HG02571 (cell line): ENCODE measurements around the gene FHIP1B.

ENCODE experiments used
- ATAC-seq: cut with Tn5 transposase; IDR thresholded peaks from one replicate; pipeline ENCODE4 v1.9.1; 2021; ENCODE audit warnings: mild to moderate bottlenecking, moderate library complexity; ENCODE audit not compliant: unreplicated experiment

FHIP1B gene

DNA sequence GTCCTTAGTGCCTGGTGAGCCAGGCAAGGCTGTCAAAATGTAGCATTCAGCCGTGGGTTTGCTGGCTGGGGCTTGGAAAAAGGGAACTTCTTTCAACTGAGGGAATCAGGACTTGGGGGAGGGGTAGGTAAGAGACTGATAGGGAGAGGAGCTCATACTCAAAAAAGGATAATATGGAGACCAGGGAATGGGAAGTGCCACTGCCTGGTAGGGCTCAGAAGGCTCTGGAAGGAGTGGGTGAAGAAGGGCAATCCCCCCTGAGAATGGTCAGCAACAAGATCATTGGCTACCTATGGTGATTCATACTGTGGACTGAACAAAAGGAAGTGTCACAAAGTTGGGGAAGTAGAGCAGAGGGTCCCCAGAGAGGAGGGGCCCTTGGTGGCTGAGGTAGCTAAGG is 6.3 kb upstream of the FHIP1B start:
- no peak for ATAC-seq

DNA sequence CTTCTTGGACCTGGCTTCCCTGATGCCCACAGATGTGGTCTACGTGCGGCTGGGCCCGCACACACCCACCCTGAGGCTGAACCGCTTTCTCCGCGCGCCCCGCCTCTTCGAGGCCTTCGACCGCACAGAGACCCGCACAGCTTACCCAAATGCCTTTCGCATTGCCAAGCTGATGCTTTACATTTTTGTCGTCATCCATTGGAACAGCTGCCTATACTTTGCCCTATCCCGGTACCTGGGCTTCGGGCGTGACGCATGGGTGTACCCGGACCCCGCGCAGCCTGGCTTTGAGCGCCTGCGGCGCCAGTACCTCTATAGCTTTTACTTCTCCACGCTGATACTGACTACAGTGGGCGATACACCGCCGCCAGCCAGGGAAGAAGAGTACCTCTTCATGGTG is 5.7 kb upstream of the FHIP1B start:
- ATAC-seq, result no peak

GRCh38 chr11:6238902-6239301 is 4.5 kb upstream of the FHIP1B start, which contains the start of gene CNGA4:
Gene CNGA4, plus strand, starts transcription at chr11:6239089. Its CDS starts 118 bp downstream, at chr11:6239207.
- ATAC-seq, result no peak

- ATAC-seq, result no peak
These were observed 3.4 kb upstream of the FHIP1B start for GRCh38 chr11:6237761-6238302.

DNA sequence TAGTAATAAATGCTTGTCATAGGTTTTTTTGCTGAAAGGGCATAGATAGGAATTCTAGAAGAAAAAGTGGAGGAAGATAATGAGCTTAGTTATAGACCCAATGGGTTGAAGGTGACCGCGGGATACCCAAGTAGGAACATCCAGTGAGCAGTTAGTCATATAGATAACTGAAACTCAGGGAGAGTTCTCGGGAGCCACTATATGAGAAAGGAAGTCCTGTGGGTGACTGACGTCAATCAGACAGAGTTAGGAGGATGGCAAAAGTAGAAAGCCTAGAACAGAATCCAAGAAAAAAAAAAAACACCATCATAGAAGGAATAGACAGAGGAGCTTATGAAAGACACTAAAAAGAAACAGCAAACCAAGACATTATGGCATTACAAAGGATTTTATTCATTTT is 2.8 kb upstream of the FHIP1B start:
- ATAC-seq, result no peak

DNA sequence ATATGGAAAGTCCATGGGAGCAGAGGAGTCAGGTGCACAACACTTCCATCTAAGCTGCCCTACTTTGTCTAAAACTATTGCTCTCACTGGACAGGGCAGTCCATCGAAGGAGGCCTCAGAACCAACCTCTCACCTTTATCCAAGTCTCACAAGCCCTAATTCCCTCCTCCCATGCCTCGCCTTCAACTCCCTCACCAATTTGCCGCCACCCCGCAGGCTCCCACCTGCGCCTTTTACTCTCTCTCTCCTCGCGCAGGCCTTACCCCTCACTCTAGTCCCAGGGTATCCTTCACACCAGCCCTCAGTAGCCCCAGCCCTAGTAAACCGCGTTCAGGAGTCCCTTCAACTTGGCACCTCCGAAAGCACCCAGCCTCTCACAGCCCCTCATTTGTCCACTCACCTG is 451 bp downstream of the FHIP1B start:
- peak; percentile 0 for ATAC-seq

DNA sequence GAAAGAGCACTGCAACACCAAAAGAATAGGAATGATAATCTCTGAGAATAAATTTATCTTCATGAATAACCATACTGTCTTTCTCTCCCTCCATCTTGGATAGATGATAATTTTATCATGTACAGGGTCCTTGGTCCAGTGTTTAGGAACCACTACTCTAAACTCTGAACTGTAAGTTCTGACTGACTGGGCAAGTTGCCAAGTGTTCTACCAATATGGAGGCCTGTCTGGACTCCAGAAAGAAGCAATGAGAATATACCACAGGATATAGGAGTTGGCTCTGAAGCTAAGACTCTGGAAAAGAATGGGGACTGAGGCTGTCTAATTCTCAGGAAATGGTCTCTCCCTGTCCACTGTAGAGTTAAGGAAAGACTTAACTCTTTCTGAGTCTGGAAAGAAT is 1.5 kb downstream of the FHIP1B start:
- ATAC-seq, result no peak

DNA sequence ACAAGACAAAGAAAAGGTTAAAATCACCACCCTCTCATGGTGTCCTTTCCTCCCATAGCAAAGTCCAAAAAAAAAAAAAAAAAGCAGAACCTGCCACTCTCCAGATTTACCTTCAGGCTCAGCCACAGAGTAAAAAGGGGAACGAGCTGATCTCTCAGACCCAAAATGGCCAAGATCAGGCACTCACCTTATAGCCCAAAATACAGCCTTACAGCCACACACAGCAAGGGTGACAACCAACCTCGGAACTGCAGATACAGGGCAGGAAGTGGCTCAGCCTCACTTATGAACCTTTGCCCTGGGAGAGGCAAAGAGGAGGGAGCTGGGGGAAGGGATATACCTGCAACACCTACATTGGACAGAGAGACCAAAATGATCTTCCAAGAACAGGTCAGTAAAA is 4.5 kb downstream of the FHIP1B start:
- no peak for ATAC-seq

DNA sequence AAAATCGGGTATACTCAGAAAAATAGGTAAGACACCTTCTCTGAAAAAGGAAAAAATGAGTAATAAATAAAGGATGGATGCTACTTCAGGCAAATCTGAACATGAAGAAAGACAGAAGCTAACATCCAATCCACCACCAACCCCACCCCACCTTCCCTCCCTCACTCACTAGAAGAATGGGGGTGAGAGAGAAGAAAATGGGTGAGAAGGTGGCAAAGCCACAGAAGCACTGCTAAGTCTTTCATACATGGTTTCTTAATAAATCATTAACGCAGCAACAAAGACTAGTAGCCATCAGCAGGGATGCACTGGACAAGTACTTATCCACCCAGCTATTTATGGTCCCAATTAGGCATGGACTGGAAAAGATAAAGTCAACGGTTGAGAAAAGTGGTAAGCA is 5.9 kb downstream of the FHIP1B start:
- no peak for ATAC-seq

GRCh38 chr11:6225896-6226295 is 8.5 kb downstream of the FHIP1B start:
- ATAC-seq, result no peak

GRCh38 chr11:6225024-6225423 is 9.4 kb downstream of the FHIP1B start:
- no peak for ATAC-seq

DNA sequence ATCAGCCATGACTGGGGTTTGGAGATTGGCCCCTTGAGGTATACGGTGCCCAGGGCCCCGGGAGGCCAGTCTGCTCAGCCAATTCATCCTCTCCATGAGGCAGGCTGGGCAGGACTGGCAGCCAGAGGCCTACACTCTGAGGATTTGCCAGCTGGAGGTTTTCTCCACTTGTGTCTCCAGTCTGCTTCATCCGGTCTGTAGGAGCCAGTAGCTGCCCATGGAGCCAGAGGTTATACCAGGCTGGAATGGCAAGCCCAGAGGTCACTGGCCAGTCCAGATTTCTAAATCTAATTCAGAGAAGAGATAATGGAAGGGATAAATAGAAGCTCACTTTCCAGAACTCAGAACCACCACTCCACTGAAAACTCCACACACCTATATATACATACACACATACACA is 10.0 kb downstream of the FHIP1B start:
- no peak for ATAC-seq

GRCh38 chr11:6223854-6224253 is 10.6 kb downstream of the FHIP1B start:
- ATAC-seq, result no peak

DNA sequence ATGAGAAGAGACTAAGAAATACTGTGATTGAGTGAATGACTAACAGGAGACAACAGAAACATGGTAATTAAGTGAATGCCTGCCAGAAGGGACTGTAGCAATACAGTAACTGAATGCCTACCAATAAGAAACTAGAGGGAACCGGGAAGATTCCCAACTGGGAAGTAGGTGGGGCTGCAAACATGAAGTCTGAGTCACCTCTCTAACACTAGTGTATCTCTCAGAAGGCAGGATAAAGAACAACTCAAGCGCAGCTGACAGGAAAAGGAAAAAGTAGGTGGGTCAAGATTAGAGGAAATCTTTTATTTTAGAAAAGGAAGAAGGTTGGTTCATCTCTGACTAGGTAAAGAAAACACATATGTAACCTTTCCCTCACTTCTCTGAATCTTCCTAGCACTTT is 15.1 kb downstream of the FHIP1B start:
- no peak for ATAC-seq

DNA sequence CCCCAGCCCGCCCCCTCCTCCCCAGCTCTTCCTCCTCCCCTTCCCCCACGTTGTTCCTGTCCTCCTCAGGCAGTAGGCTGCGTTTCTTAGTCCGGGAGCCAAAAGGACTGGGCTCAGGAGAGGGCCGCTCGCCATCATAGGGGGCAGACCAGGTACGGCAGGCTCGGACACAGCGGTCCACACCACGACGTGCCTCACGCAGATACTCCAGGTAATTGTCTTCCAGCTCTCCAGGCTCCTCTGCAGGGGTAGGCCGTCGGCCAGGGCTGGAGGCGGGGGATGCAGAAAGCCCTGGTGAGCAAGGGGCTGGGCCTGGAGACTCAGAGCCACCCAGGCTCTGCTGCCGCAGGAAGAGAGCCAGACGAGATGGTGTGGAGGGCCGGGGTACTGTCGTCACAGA is 16.7 kb downstream of the FHIP1B start:
- ATAC-seq, result no peak

- ATAC-seq, result no peak
These were observed 17.9 kb downstream of the FHIP1B start for GRCh38 chr11:6216501-6216900.

DNA sequence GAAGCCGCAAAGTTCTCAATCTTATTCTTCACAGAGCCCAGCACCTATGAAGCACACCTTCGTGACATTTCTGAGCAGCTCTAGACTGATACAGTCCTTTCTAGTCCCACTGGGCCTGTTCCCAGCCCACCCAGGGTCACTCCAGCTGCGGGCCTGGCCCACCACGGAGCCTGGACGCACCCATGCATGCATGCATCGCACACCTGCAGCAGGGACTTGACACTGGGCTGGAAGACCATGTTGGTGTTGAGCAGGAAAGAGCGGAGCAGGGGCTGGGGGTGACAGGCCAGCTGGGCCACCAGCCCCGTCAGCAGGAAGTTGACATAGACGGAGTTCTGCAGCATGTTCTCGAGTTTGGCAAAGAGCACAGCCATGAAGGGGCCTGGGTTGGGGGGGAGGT is 19.9 kb downstream of the FHIP1B start:
- no peak for ATAC-seq

GRCh38 chr11:6210274-6210955 is 24.0 kb downstream of the FHIP1B start:
- no peak for ATAC-seq

DNA sequence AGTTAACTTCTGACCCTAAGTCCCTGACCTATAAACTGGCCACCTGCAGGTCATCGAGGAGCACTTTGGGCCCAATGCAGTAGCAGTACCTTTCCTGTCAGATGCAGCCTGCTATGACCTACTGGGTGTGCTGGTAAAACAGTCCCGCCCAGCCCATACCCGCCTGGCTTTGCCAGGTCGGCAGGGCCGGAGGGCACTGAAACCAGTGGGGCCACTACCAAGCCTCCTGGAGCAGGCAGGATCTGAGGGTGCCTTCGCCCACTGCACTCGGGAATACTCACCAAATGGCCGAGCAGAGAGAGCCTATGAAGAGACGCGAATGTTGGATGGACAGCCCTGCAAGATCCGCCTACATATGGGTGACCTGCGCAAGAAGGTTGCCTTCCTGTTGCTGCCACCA is 24.6 kb downstream of the FHIP1B start:
- no peak for ATAC-seq

DNA sequence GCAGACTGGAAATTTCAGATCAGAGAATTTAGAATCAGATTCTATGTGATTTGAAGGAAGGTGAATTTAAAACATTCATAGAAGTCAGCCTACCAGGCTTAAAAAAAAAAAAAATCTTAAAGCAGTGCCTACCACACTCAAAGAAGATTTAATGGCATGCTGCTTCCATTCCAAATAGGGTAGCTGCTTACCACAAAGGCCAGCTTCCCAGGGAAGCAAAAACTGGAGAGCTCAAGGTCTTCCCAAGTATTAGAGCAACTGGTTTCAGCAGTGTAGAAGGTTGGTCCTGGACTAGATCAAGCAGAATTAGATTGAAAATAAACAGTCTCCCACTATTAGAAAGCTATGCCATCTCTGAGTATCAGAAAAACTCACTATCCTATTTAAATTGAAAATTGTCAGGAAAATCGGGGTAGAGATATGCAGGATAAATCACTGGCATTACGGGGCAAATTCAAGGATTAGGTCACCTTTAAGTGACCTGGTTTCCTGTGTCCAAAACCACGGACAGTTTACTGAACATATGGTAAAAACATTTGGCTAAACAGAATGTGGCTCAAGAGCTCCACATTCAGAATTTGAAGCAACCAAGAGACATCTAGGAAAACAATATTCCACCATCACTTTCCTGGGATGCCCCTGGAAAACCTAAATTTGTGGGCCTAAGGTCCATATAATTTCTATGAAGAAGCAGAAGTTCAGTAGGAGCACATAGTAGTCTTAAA is 27.8 kb downstream of the FHIP1B start:
- no peak for ATAC-seq

- ATAC-seq, result no peak
These were observed 29.1 kb downstream of the FHIP1B start, which contains the start of gene C11orf42 for GRCh38 chr11:6205366-6205765. Gene C11orf42, plus strand, starts transcription at chr11:6205557. Its CDS starts 59 bp downstream, at chr11:6205616.

- ATAC-seq, result no peak
These were observed 29.7 kb downstream of the FHIP1B start for GRCh38 chr11:6204706-6205105.
